Panc1 (cell line): ENCODE results near the gene TSC22D1. TPM values are rescaled to one million over a fixed set of nuclear protein-coding genes. Genes with fewer than 3 reads are reported as not detected.

ENCODE experiments used
- ATAC-seq: fragments of 200-7000 bp; cut with Tn5 transposase; 2 replicates; pipeline ENCODE4 v1.9.1; 2020; ENCODE audit warnings: mild to moderate bottlenecking, moderate library complexity
- BruUV-seq: library from RNA; stranded (reverse); fragments of 400-500 nt; replicated peaks from 2 replicates; lab custom pipeline; 2021; lab: Mats Ljungman, UMichigan
- CTCF ChIA-PET: fragments of 300-600 bp; sonication (Branson Sonifier 250); formaldehyde crosslinking; loops from one replicate; lab custom pipeline; 2022; ENCODE audit warnings: antibody characterized with exemption; lab: Charles Lee
- POLR2A ChIA-PET: fragments of 300-600 bp; sonication (Branson Sonifier 250); formaldehyde crosslinking; loops from one replicate; lab custom pipeline; 2022; ENCODE audit warnings: antibody characterized with exemption; lab: Charles Lee
- DNase-seq: peaks from one replicate; pipeline ENCODE4 v3.0.0-alpha.2; 2010; ENCODE audit warnings: low read depth, low spot score
- H3K27ac ChIP-seq: 2 replicates; pipeline ENCODE4 v1.5.1; 2011; ENCODE audit warnings: mild to moderate bottlenecking, low read length, inconsistent platforms
- H3K27me3 ChIP-seq: fragments of 200-500 bp; sonication (Bioruptor generic); 2 replicates; pipeline ENCODE4 v1.6.0; 2014; ENCODE audit warnings: low read length, inconsistent platforms; ENCODE audit not compliant: control insufficient read depth, insufficient read depth
- H3K36me3 ChIP-seq: fragments of 200-500 bp; sonication (Bioruptor generic); 2 replicates; pipeline ENCODE4 v1.5.1; 2014; ENCODE audit warnings: inconsistent platforms, mild to moderate bottlenecking, low read length, moderate library complexity; ENCODE audit not compliant: control insufficient read depth, insufficient read depth
- H3K4me1 ChIP-seq: 2 replicates; pipeline ENCODE4 v1.5.1; 2011; ENCODE audit warnings: inconsistent platforms, mild to moderate bottlenecking, low read length, moderate library complexity; ENCODE audit not compliant: control insufficient read depth, insufficient read depth
- H3K4me3 ChIP-seq, 2 experiments: 2 replicates each; pipeline ENCODE4 v1.5.1; 2011 to 2012; ENCODE audit warnings: low read depth in 2 of 2, low read length in 2 of 2, mild to moderate bottlenecking in 2 of 2, inconsistent platforms in 1 of 2, moderate library complexity in 1 of 2
- H3K9me3 ChIP-seq: fragments of 200-500 bp; sonication (Bioruptor generic); 2 replicates; pipeline ENCODE4 v1.5.1; 2014; ENCODE audit warnings: low read depth, mild to moderate bottlenecking, inconsistent platforms, low read length, moderate library complexity; ENCODE audit not compliant: control insufficient read depth, insufficient read depth
- CTCF ChIP-seq: fragments of 450-650 bp; IDR thresholded peaks from 2 replicates; pipeline ENCODE4 v1.5.1; 2017; ENCODE audit warnings: mild to moderate bottlenecking
- POLR2AphosphoS5 ChIP-seq: IDR thresholded peaks from 2 replicates; pipeline ENCODE4 v1.6.1; 2012; ENCODE audit warnings: mild to moderate bottlenecking, low read depth, low read length, moderate library complexity
- REST ChIP-seq, 2 experiments: IDR thresholded peaks; 2 replicates each; pipeline ENCODE4 v1.6.1; 2011 to 2012; ENCODE audit warnings: low read depth in 2 of 2, control low read depth in 1 of 2, low read length in 1 of 2, mild to moderate bottlenecking in 1 of 2, moderate library complexity in 1 of 2; ENCODE audit not compliant: insufficient read depth in 1 of 2
- SIN3A ChIP-seq: IDR thresholded peaks from 2 replicates; pipeline ENCODE4 v1.6.1; 2012; ENCODE audit warnings: low read depth, mild to moderate bottlenecking, low read length, moderate library complexity, borderline replicate concordance; ENCODE audit not compliant: insufficient read depth
- TCF7L2 ChIP-seq: IDR thresholded peaks from 2 replicates; pipeline ENCODE4 v1.6.1; 2011; ENCODE audit warnings: mild to moderate bottlenecking, low read depth, low read length, inconsistent platforms
- in situ Hi-C: cut with HindIII; loops from 2 replicates; pipeline ENCODE4 v1.10.0; 2016; ENCODE audit warnings: low sequenced_read_pairs, low pct_unique_long_range_greater_than_20kb
- intact Hi-C: fragments of 100-400 bp; cut with micrococcal nuclease; formaldehyde crosslinking; loops from one replicate; pipeline ENCODE4 v1.10.0; 2022; ENCODE audit not compliant: unreplicated experiment
- total RNA-seq: library from RNA; stranded (reverse); gene quantifications from one replicate; pipeline ENCODE4 v1.2.1, GENCODE V29; 2021; ENCODE audit not compliant: unreplicated experiment

TSC22D1 gene
- total RNA-seq, 1 experiment from 2014 or later, result 31.8 TPM

DNA sequence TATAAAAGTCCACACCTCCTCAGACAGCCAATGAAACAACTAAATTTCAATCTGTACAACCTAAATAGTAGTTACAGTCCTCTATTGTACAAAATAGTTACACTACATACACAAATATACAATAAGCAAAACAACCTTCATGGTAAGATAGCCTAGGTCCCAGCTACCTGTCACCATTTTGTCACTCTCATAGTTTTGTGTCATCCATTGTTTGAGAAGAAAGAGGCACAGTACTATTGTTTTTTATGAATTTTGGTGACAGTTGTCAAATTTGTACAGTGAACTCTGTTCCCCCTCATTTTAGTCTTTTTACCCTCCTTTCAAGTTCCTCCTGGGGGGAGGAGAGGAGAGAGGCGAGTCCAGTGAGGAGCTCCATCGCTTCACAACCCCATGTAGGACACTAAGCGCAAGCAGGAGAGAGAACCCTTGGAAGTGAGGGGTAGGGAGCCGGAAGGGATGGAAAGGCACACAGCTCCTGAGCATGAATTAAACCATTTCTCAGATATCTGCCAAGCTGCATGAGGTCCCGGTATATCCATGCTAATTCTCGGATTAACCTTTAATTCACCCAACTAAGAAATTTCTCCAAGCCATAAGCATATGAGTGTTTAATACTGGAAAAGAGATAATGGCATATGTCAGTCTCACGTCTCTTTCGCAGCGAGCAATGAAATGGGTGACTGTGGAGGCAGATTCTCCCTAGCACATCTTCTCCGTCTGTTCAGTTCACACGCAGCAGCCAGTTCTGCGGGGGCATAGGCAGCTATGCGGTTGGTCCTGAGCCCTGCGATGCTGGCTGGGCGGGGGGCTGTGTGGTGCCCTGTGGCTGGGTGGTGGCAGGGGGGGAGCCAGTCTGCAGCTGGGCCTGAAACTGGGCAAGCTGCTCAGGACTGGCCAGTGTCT is 142.0 kb downstream of the TSC22D1 start:
- POLR2A ChIA-PET, result no interaction called here
- H3K4me1 ChIP-seq, result peaks cover 6% of the 10 kb centered on the region; the same call in 1 of the 2 replicates
- intact Hi-C loops, result no loop called here
- ATAC-seq, result no peak
- CTCF ChIA-PET, result no interaction called here
- H3K27ac ChIP-seq, result no peak overlapping the region; the same call in 1 of the 2 replicates
- no peak for DNase-seq
- in situ Hi-C loops, result no loop called here
- no peaks in the 10 kb centered on the region for H3K27me3 ChIP-seq
- no TSS peak for BruUV-seq
- peaks cover 12% of the 10 kb centered on the region; the same call in 1 of the 2 replicates for H3K36me3 ChIP-seq
- peak overlapping the region in 1 of 2 experiments; percentile 57; a peak in 3 of 4 replicates for H3K4me3 ChIP-seq
- no peaks in the 10 kb centered on the region for H3K9me3 ChIP-seq
- no peak for TF ChIP-seq TCF7L2
- no peak for TF ChIP-seq POLR2AphosphoS5
- TF ChIP-seq SIN3A, result no peak
- no peak for TF ChIP-seq CTCF
- no peak for TF ChIP-seq REST (IDR thresholded peaks at IDR 0.05; ENCODE audit: insufficient read depth in 1 of 2, low read depth in 2 of 2, low read length in 1 of 2)

DNA sequence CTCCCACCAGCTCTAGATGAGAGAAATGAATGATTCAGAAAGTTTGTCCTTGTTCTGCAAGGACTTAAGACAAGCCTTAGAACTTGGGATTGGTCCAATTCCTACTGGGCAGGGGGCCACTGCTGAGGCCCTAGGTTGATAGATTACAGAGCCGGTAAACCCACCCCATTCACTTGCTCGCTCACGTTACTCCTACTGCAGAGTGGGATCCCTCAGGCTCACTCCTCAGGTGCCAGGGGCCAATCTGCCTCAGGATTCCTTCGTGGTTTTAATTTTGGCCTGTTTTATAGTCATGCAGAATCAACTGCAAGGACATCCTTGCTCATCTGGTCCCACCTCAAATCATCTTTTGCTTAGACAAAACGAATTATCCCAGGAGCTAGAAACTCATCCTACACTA is 143.5 kb downstream of the TSC22D1 start:
- no peaks in the 10 kb centered on the region for H3K9me3 ChIP-seq
- no peaks in the 10 kb centered on the region for H3K27me3 ChIP-seq
- TF ChIP-seq POLR2AphosphoS5, result no peak
- TF ChIP-seq CTCF, result no peak
- TF ChIP-seq TCF7L2, result no peak
- TF ChIP-seq SIN3A, result no peak
- no peak for TF ChIP-seq REST (IDR thresholded peaks at IDR 0.05; ENCODE audit: insufficient read depth in 1 of 2, low read depth in 2 of 2, low read length in 1 of 2)
- intact Hi-C loops, result no loop called here
- ChIA-PET POLR2A (no interaction called here), CTCF (no interaction called here)
- peaks cover 12% of the 10 kb centered on the region; the same call in 1 of the 2 replicates for H3K36me3 ChIP-seq
- H3K27ac ChIP-seq, result no peak overlapping the region
- no TSS peak for BruUV-seq
- ATAC-seq, result no peak
- H3K4me3 ChIP-seq, result no peak overlapping the region
- DNase-seq, result no peak
- H3K4me1 ChIP-seq, result peaks cover 4% of the 10 kb centered on the region; the same call in 1 of the 2 replicates
- in situ Hi-C loops, result no loop called here
